NCI-H446 treated with DMSO at 0.1 percent for 48 hours (cell line): ENCODE data around the gene SIK3.
A peak's percentile ranks its signal among the peaks of the same experiment; 100 is the strongest.

Experiments used
- DNase-seq: peaks from one replicate; lab custom pipeline; 2025; lab: John Stamatoyannopoulos, UW

SIK3 gene

GRCh38 chr11:116866804-116867455, 231.3 kb downstream of the SIK3 start:
- DNase-seq = no peak

GRCh38 chr11:116865696-116866095, 232.5 kb downstream of the SIK3 start:
- DNase-seq = no peak

- no peak for DNase-seq
Observed at GRCh38 chr11:116864531-116864930, 233.7 kb downstream of the SIK3 start.

- DNase-seq = no peak
Observed at GRCh38 chr11:116862951-116863350, 235.3 kb downstream of the SIK3 start.

GRCh38 chr11:116862185-116862584, 236.0 kb downstream of the SIK3 start:
- DNase-seq = peak; percentile 5

- DNase-seq = no peak
Observed at GRCh38 chr11:116861539-116861938, 236.7 kb downstream of the SIK3 start.

GRCh38 chr11:116860303-116860702, 237.9 kb downstream of the SIK3 start:
- no peak for DNase-seq

- DNase-seq = no peak
Observed at GRCh38 chr11:116859175-116859574, 239.1 kb downstream of the SIK3 start.

GRCh38 chr11:116857936-116858335, 240.3 kb downstream of the SIK3 start:
- DNase-seq = no peak

- DNase-seq = no peak
Observed at GRCh38 chr11:116857316-116857715, 240.9 kb downstream of the SIK3 start.

GRCh38 chr11:116856423-116856822, 241.8 kb downstream of the SIK3 start:
- DNase-seq = no peak

GRCh38 chr11:116855413-116855812, 242.8 kb downstream of the SIK3 start:
- DNase-seq = no peak

- DNase-seq = no peak
Observed at GRCh38 chr11:116853461-116854073, 244.7 kb downstream of the SIK3 start.

- DNase-seq = no peak
Observed at GRCh38 chr11:116852261-116853031, 245.8 kb downstream of the SIK3 start.

GRCh38 chr11:116851626-116852025, 246.6 kb downstream of the SIK3 start:
- no peak for DNase-seq

GRCh38 chr11:116849486-116849885, 248.7 kb downstream of the SIK3 start:
- no peak for DNase-seq

GRCh38 chr11:116849060-116849459, 249.2 kb downstream of the SIK3 start:
- no peak for DNase-seq

GRCh38 chr11:116847612-116848011, 250.6 kb downstream of the SIK3 start:
- DNase-seq = no peak

- DNase-seq = peak; percentile 9
Observed at GRCh38 chr11:116844722-116845121, 253.5 kb downstream of the SIK3 start.

- DNase-seq = no peak
Observed at GRCh38 chr11:116843661-116844060, 254.6 kb downstream of the SIK3 start.

GRCh38 chr11:116842909-116843308, 255.3 kb downstream of the SIK3 start:
- DNase-seq = no peak

- DNase-seq = no peak
Observed at GRCh38 chr11:116842117-116842516, 256.1 kb downstream of the SIK3 start.

GRCh38 chr11:116840746-116841296, 257.4 kb downstream of the SIK3 start:
- no peak for DNase-seq
